Activated CD8-positive, alpha-beta memory T cell treated with anti-CD3 and anti-CD28 coated beads, Interleukin-2, amount 50 U/mL, for 48 hours (primary cell): ENCODE measurements around the gene TSPAN9.

Experiments
- DNase-seq: peaks from one replicate; pipeline ENCODE4 v3.0.0-alpha.2; 2020

The TSPAN9 gene

DNA sequence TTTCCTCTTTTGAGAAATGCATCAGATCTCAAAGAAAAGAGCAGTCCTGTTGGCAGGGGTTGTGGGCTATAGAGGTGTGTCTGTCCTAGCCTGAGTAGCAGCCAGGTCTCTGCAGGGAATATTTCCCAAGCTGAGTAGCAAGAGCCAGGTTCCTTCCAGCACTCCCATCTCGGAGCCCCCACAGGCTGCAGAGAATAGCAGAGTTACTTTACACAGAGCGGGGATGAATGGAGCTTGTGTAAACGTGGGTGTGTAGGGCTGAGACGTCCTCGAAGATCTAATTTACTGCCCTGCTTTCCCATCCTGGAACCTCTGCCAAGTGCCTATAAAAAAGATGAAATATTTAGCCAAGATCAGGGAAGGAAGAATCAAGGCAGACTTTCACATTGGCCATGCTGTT is 156.6 kb downstream of the TSPAN9 start:
- DNase-seq = no peak

DNA sequence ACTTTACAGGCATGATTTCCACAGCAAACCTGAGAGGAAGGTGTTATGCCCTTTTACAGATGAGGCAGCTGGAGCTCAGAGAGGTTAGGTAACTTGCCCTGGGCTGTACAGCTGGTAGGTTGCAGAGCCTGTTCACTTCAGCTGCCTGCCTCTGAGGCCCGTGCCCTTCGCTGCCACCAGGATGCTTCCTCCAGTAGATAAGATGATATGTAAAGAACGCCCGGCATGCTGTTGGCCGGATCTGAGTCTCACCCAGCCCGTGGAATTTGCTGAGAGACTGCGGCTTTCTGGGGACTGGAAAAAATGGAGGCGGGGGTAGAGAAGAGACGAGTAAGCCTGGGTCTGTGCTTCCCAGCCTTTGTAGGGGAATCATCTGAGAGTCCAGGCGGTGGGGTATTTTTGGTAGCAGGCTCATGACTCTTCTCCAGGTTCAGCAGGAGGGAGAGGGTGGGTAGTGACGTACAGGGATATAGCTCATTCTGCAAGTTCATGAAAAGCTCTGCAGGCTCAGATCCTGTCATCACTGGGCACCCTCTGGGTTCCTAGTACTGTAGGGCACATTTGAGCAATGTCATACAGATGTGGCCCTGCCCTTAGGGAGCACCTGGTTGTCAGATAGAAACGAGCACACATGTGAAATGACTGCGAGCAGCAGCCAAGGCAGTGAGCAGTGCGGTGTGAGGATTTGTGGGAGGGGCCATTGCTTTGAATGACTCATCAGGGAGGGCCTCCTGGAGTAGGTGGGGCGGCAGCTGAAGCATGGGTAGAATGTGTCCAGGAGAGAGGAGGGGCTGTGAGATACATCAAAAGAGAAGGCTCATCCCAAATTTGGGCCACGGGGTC is 159.4 kb downstream of the TSPAN9 start:
- no peak for DNase-seq

DNA sequence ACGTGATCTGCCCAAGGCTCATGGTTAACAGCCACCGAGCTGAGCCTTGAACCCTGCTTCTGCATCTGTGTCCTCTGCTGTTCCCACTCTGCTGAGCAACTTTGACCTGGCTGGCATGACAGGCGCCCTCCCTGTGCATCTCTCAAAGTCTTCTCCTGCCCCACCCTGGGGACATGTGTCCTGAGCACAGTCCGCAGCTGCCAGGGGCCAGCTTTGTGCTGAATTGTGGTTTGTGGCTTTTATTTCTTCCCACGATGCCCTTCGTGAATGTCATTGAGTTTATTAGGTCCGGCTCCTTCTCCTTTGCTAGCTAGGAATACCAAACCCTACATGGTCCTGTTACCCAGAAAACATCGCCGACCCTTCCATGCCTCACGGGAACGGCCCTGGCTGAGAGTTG is 161.0 kb downstream of the TSPAN9 start:
- no peak for DNase-seq

DNA sequence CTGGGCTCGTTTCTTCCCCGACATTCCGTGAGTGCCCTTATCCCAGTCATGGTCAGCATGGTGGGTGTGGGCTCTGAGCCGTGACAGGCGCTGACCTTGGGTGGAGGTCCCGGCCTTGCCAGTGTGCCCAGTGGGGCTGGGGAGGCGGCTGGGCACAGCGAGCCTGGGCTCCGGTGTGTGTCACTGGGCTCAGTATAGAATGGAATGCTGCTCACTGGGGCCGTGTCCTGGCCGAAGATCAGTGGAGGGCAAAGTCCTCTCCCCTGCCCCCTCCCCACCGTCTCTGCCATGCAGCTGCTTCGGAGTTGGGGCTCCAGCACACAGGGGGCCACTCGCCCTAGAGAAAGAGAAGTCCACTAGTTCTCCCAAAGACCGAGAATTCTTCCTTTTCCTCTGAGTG is 164.4 kb downstream of the TSPAN9 start:
- no peak for DNase-seq

DNA sequence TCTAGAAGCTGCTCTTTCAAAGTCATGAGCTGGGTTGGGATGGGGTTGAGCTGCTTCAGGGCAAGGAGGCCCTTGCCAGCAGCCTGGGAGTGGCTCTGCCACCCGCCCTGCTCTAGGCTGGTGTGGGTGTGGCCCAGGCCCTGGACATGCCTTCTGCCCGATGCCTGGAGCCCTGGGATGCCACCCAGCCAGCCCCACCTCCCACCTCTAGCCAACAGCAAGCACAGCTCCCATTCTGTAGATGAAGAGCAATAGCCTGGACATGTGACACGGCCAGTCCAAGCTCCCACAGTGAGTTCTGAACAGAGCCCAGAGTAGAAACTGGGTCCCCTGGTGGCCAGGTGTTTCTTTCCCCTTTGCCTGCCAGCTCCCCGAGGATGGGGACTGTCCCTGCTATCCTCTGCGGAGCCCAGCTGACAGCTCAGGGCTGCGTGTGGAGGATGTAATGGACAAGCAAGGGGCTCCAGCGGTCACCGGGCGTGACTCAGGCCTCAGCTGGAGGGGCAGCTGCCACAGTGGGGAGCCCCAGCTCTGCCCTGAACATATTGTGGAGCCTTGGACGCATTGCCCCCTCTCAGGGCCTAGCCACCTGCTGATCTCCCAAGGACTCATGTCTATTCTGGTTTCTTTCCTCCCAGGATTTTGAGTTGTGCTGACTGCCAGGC is 165.2 kb downstream of the TSPAN9 start:
- no peak for DNase-seq

DNA sequence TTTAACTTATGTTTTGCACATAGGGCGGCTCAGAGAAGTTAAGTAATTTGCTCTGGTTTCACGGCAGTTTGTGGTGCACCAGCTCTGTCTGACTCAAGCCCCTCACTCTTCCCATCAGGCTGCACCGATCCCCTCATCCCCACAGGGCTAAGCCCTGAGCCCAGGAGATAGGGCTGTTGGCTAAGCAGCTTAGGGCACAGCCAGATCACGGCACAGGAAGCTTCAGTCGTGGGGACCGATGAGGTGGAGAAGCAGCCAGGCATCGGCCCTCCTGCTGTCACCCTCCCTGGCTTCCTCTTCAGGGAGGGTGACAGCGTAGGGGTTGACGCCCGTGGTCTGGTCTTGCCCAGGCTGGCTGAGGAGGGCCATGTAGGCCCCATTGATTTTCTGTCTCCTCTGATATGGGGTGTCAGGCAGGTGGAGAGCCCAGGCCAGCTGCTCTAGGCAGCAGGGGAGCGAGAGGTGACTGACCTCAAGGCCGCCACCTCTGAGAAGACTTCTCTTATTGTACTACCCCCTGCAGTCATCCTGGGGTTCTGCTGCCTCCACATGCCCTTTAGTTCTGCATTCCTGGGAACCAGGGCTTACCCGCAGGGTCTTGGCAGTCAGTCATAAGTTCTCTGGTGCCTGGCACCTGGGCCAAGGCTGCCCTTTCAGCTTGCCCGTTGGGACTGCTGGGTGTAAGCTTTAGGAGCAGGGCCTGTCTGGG is 166.4 kb downstream of the TSPAN9 start:
- no peak for DNase-seq

DNA sequence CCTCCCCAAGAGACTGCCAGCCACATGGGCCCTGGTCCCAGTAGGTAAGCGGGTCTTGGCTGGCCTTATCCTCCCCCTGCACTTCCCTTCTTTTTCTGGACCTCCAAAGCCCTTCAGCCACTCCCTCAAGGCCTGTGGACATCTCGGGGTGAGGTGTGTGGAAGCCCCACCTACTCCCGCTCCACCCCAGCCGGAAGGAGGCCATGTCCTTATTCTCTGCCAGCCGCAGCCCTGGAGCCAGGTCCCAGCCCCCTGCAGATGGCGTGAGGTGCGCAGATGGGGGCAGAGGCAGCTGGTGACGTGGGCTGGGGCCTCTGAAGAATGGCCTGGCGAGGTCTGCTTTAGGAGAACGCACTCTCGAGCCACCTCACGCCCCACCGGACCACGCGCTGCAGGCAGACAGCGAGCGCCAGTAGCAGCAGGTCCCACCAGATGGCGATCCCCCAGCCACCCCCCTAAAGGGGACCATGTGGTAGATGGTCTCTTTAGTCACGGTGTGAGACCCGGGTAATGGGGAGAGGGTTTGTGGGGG is 167.1 kb downstream of the TSPAN9 start:
- no peak for DNase-seq

DNA sequence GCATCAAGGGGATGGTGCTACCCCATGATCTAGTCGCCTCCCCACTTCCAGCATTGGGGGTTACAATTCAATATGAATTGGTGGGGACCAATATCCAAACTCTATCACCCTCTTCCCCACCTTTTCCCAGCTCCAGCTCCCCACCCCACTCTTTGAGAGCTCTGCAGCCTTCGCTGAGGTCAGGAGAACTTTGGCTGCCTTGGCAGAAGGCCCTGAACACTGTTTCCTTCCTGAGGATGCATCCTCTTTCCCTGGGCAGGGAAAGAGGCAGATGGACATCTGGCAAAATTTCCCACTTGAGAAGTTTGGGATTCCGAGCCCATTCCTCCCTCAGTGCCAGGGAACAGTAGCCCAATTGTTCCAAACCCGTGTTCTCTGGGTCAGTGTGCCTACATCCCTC is 169.1 kb downstream of the TSPAN9 start:
- DNase-seq = no peak

DNA sequence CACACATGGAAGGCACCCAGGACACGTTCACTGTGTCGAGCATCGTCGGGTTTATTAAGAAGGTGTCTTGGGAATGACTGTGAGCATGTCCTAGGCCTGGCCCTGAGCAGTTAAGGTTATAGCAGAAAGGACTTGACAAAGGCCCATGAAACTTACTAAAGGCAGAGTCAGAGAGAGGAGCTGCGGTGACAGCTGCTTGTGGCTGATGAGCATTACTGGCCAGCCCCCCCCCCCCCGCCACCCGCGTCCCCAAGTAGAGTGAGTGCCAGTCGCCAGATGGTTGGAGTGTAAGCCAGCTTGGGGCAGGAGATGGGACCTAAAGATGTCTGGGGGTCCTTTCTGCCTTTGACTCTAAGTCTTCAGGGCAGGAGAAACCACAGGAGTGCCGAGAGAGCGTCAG is 169.9 kb downstream of the TSPAN9 start:
- no peak for DNase-seq

DNA sequence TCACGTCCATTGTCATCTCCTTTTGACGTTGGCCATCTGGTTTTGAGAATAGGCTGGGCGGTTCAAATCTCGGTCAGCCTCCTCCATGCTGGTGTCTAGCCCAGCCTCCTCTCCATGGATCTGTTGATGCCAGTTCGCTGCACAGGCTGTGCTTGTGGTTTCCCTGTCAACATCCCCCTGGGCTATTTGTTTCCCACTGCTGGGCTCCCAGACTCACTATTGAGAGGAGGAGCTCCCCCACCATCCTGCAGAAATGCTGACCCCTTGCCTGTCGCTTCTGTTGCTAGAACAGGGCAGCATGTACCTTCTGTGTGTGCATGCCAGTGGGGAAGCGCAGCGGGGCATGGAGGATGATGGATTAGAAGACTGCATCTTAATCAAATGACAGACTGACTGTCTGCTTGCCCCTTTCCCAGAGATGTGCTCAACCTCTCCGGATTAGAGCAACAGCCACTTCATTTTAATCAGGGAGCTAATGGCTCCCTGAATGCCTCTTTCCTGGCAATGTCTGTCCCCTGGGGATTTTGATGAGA is 170.5 kb downstream of the TSPAN9 start:
- DNase-seq = no peak

DNA sequence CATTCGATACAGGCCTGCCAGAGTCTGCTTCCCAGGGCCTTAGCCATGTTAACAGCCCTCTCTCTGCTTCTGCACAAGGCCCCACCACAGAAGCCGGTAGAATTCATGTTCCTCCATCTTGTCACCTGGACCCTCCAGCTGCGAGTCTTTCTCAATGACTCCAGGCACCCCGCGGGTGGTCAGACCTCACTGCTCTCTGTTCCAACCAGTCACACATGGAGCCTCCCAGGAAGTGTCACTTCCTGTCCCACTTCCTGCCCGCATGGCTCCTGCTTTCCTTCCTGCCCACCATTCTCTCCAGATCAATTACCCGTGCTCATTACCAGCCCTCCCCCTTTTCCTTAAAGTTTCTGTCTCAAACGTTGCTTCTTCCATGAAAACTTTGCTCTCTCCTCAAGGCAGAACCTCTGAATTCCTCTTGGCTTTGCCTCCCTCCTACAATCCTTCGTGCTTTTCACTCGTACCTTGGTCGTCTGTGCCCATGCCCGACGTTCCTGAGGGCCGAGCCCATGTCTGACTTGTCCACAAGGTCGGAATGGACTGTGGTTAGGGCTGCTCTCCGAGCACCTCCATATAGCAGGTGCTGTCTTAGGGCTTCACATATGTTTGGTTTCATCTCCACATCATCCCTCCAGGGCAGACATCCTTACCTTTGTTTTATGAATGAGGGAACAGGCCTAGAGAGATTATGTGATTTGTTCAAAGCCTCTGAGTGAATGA is 172.1 kb downstream of the TSPAN9 start:
- no peak for DNase-seq

DNA sequence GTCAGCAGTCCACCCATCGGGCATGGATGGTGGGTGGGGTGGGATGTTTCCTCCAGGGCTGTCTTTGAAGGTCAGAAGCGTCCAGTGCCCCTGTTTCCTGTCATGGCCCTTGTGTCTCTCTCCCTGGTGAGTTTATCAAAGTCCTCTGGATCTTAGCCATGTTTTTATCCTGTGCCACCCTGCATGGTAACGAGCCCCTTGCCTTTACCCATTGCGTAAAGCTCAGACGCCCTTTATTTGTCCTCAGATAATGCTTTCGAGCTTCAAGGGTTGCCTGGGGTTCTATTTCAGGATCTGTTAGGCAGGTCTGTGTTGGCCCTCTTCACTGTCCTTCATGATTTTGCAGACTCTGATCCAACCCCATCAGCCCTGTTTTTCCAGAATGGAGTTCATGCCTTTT is 172.9 kb downstream of the TSPAN9 start:
- no peak for DNase-seq

DNA sequence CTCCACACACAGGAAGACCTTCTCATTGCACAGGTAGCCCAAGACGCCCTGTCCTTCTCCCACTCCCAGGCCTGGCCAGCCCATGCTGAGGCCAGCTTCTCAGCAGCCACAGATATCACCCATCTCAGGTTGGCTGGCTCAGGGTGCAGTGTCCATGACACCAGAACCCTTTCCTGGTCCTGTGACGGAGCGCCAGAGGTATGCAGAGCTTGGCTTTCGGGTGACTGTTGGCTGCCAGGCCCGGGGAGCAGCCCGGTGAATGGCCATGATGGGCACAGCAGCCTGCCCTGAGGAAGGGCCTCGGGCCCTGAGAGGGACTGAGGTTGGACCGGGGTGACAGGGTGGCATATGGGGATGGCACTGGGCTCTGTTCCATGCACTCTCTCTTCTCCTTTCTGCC is 173.4 kb downstream of the TSPAN9 start:
- no peak for DNase-seq

DNA sequence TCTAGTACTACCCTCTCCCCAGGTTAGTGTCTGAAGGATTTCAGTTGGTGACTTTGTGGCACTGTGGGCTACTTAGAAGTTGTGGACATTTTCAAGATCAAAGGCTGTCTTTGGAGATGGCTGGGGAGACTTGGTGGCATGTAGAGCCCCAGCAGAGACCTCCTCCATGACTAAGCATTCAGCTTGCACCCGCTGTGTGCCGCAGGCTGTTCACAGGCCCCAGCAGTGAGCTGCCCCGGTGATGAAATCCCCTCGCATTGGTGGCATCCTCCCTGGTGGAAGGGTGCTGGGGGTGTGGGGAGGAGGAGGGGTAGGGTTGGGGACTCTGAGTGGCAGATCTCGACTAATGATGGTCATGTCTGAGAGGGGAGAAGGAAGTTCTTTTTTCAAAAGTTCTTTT is 173.9 kb downstream of the TSPAN9 start:
- no peak for DNase-seq

DNA sequence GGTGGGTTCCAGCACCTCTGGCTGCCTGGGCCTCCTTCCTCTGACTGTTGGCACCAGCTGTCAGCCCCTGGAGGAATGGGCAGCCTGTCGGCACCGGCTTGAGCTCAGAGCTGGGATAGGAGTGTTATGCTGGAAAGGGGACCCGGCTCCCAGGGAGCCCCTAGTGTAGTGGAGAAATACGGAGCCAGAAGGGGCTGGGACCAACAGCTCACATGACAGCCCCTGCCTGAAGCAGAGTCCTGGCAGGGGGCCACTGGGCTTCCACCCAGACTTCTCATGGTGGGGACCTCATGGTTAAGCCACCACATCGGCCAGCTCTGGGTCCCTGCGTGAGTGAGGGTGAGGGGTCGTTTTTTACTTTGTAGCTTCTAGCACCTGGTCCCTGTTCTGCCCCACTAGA is 174.5 kb downstream of the TSPAN9 start:
- DNase-seq = no peak

DNA sequence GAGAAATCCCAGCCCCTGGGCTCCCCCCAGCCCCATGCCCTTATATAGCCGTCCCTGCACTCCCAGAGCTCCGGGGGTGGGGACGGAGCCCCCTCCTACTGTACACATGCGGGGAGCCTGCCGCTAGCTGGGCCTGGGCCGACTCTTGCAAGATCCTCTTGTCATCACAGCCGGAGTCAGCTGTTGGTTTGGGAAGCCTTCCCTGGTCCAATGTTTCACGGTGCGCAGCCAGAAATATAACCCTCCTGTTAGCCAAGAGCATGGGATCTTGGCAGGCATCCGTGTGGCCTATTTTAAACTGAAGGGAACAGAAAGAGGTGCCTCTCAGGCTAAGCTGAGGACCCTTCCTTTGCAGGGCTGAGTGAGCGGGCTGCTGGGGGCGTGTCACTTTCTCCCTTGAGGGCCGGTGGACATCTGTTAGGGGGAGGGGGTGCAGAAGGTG is 175.3 kb downstream of the TSPAN9 start:
- no peak for DNase-seq

DNA sequence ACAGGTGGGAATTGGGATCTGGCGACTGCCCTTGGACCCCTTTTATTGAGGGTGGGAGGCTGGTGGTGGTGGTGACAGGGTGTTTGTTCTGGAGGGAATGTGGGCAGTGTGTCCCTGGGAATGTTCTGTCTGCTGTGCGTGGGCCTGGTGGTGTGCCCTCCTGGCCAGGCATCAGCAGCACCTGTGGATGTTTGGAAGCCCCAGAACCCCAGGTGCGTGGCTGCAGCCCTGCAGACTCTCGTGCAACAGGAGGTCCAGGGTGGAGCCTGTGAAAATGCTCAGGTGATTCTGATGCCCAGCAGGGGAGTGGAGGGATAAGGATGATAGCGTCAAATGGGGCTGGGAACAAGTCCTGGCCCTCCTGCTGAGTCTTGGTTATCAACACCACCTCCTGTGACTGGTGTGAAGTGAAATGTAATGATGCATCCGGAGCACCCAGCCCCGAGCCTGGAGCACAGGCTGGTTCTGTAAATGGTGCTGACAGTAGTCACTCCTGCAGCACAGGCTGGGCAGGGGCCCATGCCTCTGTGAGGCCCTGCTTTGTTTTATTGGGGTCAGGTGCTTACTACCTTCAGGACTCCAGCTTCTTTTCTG is 176.6 kb downstream of the TSPAN9 start:
- no peak for DNase-seq

DNA sequence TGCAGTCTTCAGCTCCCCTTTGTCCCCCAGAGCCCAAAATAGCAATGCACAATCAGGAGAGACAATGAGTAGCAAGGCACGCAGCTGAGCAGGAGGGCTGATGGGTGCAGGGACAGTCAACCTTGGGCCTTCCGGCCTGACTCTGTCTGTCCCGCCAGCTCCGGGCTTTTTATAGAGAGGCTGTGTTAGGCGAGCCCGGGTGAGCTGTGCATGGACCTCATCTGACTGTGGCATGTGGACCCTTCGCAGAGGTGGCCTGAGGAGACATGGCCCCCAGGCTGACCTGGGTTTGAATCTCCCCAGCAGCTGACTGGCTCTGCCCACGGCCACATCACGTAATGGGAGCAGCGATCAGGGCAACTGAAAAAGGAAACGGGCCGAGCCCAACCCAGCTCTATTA is 177.9 kb downstream of the TSPAN9 start:
- no peak for DNase-seq

DNA sequence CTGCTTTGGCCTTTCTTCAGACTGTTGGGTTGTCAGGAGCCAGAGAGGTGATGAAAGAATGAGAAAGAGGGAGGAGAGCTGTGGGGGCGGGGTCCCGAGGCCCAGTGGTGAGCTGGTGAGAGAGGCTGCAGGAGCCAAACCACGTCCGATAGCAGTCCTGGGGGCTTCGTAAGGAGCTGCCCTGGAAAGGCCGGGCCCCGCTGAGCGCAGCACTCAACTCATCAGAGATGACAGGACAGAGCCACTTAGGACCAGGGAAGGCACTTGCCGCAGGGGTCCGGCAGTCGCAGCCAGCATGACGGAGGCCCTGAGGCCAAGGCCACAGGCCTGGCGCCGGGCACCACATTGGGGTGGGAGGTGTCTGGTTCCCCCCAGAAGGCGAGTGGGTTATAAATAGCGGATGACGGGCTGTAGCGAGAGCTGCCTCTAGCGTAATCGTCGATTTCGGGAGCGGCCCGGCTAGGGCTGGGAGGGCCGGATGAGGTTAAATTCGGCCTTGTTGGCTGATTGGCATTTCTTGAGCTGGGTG is 179.0 kb downstream of the TSPAN9 start:
- no peak for DNase-seq

DNA sequence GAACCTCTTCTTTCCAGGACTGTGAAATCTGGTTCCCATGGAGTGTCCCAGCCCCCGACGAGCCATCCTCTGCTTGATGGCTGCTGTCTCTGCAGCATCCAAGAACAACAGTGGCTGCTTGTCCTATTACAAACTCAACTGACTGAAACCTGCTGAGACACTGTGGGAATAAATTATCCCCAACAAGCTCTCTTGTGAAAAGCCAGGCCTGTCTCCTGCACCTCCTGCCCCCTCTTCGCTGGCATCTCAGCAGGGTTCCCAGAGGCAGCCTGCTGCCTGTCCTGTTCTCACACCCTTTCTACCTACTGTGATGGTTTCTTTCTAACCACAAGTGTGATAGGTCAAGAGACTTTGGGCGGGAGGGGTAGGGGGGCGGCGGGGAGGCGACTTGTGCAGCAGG is 180.2 kb downstream of the TSPAN9 start:
- DNase-seq = no peak

DNA sequence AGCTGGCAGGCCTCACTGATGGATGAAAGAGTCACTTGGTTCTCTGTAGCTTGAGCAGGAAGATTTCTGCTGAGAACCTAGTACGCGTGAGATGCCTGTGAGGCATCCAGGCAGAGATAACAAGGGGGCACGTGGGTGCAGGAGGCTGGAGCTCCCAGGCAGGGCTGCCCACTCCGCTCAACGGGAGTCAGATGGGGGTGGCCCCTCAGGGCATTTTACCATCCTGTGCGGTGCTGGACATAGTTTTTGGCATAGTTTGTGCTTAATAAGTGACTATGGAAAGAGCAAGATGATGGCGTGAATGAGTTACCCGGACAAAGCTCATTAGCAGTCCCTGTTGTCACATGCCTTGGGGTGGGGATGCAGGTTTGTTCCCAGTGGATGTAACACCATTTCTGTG is 182.8 kb downstream of the TSPAN9 start:
- no peak for DNase-seq

DNA sequence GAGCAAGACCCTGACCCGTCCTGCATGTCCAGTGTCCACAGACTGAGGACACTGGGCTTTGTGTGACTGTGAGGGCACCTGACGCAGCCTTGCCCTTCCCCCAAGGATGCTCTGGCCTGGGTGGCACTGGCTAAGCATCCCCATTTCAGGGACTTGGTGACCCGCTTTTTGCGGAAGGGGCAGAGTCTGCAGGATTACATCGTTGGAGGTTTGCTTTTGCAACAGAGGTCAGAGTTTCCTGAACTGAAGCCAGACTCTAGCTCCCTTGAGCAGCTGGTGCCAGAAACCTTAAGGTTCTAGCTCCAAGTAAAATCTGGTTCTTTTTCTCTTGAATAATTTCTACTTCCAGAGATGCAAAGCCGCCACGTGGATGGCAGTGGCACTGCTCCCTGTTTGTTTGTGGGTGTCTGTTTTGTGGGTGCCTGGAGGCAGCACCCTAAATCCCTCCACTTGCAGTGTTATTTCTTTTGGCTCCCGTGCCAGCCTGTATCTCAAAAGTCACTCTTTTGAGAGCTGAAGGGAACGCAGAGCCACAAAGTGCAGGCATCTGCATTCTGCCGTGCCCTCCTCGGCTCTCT is 184.7 kb downstream of the TSPAN9 start:
- no peak for DNase-seq
